ENCODE measurements around the gene ASPM. TPM values are rescaled to one million over a fixed set of nuclear protein-coding genes. Genes with fewer than 3 reads are reported as not detected.

Gene ASPM, protein sequence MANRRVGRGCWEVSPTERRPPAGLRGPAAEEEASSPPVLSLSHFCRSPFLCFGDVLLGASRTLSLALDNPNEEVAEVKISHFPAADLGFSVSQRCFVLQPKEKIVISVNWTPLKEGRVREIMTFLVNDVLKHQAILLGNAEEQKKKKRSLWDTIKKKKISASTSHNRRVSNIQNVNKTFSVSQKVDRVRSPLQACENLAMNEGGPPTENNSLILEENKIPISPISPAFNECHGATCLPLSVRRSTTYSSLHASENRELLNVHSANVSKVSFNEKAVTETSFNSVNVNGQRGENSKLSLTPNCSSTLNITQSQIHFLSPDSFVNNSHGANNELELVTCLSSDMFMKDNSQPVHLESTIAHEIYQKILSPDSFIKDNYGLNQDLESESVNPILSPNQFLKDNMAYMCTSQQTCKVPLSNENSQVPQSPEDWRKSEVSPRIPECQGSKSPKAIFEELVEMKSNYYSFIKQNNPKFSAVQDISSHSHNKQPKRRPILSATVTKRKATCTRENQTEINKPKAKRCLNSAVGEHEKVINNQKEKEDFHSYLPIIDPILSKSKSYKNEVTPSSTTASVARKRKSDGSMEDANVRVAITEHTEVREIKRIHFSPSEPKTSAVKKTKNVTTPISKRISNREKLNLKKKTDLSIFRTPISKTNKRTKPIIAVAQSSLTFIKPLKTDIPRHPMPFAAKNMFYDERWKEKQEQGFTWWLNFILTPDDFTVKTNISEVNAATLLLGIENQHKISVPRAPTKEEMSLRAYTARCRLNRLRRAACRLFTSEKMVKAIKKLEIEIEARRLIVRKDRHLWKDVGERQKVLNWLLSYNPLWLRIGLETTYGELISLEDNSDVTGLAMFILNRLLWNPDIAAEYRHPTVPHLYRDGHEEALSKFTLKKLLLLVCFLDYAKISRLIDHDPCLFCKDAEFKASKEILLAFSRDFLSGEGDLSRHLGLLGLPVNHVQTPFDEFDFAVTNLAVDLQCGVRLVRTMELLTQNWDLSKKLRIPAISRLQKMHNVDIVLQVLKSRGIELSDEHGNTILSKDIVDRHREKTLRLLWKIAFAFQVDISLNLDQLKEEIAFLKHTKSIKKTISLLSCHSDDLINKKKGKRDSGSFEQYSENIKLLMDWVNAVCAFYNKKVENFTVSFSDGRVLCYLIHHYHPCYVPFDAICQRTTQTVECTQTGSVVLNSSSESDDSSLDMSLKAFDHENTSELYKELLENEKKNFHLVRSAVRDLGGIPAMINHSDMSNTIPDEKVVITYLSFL (N-terminal part only)
- 57.8 and 71.1 TPM in 2 replicates for total RNA-seq (2014; rRNA removed; shearing (Covaris generic))

DNA sequence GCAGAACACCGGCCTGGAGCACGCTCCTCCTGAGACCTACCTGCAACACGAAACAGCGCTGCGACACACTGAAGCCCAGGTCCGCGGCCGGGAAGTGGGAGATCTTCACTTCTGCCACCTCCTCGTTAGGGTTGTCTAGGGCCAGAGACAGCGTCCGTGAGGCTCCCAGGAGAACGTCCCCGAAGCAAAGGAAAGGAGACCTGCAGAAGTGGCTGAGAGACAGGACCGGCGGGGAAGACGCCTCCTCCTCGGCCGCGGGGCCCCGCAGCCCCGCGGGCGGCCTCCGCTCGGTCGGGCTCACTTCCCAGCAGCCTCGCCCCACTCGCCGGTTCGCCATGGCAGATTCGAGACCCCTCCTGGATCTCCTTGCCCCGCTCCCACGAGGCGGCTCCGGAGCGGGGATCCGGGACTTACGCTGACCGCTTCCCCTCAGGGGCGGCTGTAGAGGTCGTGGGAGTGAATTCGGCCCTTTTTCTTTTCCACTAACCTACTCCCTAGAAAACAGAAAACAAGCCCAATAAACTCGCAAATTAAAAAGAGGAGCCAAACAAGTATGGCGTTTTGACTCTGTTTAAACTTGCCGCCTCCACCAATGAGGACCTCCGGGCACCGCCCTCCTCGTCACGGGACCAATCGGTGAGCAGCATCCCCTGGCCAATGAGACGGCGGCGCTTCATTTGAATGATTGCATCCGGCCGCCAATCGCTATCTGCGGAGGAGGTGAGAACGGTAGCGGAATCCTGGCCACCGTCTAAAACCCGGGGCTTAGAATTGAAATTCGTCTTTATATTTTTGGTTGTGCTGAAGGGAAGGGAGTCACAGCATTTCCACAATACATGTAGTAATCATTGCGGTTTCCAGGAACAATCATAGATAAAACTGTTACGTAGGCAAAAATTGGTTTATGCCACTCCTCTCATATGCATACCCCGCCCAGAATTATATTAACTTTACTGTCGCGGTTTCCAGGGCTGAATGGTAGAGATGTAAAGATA lies at the start of gene ASPM:
Gene ASPM (minus strand): TSS at position 569 of the 995 bp plus-strand sequence. CDS start 232 bp downstream, at position 337.
- peak; percentile 97 for DNase-seq (ENCODE audit: low read depth)

DNA sequence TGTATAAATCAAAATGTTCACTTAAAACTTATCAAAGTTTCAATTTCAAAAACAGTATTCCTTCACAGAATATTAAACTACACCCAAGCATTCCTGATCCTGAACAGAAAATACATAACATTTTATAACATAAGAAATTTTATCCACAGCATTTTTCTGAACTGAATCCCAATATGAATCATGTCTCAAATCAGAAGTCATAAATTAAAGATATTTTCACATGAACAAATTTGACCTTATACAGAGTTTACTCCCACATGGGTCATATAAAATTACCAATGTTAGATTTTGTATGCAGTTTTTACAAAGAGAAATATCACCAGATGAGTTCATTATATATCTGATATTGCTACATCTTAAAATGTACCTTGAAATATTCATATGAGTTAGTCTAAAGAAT lies 48.6 kb upstream of the ASPM start:
- DNase-seq (ENCODE audit: low read depth), result no peak

DNA sequence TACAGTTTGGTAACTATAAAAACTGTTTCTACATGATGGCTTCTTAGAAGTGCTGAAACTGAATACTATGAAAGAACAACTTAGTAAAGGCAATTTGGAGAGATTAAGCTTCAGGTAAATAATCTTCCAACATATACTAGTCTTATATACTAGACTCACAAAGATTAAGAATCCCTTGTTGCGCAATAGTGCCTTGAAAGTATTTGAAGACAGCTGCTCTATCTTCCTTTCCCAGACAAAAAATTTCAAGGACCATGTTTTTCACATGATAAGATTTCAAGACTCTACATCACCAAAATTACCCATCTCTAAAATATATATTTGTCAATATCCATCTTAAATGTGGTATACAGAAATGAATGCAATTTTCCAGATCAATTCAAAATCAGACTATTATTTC lies 37.7 kb upstream of the ASPM start:
- DNase-seq (ENCODE audit: low read depth), result no peak

DNA sequence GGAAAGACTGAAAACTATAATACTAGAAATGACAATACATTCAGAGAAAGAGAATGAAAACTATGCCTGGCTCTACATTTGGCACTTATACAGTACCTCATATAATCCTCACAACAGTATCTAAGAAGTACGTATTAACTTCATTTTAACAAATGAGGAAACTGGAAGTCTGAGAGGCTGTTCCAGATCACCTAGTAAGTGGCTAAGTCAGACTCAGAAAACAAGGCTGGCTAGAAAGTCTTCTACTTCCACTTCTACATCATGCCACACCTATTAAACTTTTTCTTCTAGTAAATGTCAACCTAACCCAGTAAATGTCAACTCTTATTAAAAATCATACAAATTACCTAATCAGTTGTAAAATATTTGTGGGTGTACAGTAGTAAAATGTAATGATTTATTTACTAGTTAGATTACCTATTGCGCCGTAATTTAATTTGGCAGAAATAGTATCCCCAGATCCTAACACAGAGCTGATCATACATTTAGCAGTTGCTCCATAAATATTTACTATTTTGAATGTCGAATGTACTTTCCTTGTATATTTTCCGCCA lies 36.8 kb upstream of the ASPM start:
- no peak for DNase-seq (ENCODE audit: low read depth)

DNA sequence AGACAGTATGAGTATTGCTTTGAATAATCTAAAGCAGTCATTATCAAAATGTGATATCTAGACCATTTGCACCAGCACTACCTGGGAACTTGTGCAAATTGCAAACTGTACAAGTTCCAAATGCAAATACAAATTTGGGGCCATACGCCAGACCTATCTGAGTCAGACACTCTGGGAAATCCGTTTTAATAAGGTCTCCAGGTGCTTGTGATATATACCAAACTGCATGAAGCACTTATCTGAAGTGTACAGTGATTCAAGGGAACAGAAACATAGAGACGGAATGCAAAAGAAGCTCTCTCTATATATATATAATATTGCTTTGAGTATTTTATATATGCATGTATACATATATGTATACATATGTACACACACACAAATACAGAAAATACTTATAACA lies 36.2 kb upstream of the ASPM start:
- DNase-seq (ENCODE audit: low read depth), result no peak

DNA sequence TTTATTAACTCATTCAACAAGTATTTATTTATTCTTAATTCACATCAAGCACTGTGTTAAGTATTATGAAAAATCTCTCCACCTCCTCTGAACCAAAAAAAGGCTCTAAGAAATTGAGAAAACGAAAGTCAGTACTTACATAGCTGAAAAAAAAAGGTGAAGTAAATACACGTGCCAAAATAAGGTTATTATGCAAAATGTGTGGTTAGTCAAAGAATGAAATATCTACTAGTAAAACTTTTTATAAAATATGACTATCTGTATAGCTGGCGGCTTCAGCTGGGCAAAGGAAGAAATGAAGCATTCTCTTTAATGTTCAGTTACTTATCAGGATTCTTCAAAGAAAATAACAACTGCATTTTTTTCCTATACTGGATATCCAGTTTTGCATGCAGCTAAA lies 35.5 kb upstream of the ASPM start:
- DNase-seq (ENCODE audit: low read depth), result no peak

DNA sequence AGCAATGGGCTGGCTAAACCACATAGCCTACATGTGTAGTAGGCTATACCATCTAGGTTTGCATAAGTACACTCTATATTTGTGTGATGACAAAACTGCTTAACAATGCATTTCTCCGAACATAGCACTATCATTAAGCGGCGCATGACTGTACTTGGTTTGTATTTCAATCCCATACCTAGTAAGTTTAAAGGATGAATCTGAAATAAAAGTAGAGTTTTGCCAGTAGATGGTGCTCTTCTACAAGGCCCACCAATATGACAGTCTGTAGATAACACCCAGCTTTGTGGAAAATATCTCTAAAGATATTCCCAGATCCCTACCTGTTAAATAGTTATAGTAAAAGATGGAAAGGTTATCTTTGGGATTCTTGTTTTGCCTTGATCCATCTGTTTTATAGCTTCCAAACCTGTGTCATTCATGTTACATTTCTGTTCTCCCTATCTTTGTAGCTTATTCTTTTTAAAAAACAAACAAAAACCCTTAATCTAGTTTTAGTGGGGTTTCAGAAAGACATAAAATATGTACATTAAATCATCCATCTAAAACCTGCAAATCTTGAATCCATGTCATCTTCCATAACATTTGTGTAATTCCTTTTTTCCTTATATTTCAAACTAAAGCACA lies 33.9 kb upstream of the ASPM start:
- peak; percentile 16 for DNase-seq (ENCODE audit: low read depth)

DNA sequence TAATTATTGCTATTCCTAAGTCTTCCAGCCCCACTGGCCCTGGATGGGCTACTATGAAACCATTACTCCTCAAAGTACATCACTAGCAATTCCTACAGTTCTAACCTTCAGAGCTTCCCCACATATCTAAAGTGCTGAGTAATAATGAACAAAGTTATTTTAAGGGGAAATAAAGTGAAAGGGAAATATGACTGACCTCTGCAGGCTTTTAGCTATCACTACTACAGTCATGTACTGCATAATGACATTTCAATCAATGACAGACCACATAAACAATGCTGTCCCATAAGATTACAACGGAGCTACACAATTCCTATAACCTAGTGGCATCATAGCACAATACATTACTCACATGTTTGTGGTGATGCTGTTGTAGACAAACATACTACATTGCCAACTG lies 32.5 kb upstream of the ASPM start:
- DNase-seq (ENCODE audit: low read depth), result no peak

DNA sequence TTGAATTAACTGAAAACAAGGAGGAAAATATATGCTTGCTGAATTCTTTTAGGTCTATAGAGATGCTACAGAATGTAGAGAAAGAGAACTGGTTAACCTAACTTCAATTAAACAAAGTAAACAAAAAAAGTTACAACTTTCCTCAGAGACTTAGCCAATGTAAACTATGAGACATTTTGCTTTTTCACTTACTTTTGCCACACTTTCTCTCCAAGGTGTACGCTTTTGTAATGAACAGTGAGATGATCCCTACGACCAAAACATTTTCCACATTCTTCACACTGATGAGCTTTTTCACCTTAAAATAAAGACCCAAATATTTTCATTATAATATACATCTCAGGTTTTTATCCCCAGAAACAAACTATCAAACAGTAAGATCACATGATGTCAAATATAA lies 28.3 kb upstream of the ASPM start:
- no peak for DNase-seq (ENCODE audit: low read depth)

DNA sequence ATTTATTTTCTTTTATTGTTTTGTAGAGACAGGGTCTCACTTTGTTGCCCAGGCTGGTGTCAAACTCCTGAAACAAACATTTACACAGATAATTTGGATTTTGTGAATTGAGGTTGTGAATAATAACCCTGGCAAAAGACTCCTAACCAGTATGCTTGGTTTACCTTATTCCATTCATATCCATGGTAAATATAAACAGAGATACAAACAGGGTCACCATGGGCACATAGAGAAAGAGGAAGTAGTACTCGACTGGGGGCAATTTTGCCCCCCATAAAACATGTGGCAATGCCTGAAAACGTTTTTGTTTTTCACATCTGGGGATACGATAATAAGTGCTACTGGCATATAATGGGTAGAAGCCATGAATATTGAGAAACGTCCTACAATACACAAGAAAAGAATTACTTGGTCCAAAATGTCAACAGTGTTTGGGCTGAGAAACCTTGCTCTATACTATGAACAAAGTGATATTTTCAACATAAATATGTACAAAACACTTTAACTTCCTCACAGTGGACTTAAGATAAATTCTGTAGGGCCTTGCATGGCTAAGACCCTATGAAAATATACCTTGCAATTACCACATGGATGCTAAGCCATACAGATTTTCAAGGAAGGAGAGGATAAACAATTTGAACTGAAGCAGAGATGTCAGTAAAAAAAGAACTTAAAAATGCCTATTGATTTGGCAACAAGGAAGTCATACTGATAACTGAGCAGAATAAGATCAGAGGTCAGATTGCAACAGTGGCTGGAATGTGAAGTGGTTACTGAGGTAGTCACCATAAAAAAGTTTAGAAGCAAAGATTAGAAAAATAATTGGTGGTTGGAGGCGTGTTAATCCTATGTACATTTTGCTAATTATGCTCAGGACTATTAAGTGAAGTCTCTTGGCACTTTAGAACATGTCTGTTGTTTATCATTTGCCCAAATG lies 27.4 kb upstream of the ASPM start:
- DNase-seq (ENCODE audit: low read depth), result no peak

DNA sequence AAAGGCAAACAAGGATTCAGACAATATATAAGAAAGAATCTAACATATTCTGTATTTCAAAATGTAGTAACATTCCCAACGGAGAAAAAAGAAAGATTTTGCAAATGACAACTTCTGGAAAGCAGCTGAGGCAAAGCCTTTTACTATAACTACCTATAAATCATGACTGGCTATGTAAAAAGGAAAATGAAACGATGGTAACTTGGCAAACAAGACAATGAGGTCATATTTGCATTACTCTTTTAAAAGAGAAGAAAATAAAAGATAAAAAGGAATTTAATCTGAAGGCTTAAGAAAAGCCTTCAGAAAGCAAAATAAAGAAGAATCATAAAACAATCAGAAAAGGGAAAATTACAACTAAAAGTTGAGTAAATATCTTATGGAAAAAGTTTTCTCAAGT lies 25.1 kb upstream of the ASPM start:
- DNase-seq (ENCODE audit: low read depth), result no peak

DNA sequence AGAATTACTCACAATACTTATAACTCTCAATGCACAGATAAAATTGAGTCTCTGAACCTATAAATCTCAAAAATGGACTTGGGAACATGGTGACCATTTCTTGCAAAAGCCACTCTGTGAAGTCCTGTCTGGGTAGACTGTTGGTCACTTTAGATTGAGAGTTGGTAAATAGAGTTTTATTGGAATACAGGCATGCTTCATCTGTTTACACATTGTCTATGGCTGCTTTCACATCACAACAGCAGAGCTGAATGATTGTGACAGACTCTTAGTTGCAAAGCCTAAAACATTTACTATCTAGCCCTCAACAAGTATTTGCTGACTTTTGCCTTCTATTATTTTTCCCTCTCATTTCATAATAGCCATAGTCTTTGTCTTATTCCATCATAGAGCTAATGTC lies 24.1 kb upstream of the ASPM start:
- DNase-seq (ENCODE audit: low read depth), result no peak

DNA sequence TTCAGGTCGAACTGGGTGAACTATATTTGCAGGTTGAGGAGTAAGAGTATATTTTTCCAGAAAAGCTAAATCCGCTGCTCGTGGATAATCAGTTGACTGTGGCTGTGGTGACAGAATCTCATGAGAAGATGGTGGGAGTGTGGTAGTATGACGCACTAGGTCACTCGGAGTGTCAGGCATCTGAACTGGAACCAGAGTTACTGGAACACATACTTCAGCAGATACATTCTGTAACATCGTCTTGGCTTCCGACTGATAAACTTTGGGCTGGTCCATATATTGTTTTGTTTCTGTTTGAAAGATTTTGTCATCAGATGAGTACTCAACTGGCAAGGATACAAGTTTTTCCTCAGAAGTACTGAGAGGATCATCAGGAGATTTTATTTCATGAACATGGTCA lies 13.0 kb upstream of the ASPM start:
- DNase-seq (ENCODE audit: low read depth), result no peak

DNA sequence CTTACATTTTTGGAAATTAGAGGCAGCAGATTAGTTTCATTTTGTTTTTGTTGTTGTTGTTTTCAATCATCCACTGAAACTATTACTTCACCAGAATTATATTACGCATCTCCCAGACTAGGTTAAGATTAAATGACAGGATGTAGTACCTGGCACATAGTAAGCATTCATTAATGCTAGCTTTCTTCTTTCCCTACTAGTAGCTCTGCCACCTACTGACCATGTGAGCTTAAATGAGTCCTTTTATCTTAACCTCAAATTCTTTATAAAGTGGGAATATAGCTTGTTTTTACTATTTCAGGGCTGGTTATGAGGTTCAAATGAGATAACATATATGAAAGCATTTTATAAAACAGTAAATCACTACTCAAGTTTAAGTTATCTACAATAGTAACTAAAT lies 10.2 kb upstream of the ASPM start:
- no peak for DNase-seq (ENCODE audit: low read depth)

DNA sequence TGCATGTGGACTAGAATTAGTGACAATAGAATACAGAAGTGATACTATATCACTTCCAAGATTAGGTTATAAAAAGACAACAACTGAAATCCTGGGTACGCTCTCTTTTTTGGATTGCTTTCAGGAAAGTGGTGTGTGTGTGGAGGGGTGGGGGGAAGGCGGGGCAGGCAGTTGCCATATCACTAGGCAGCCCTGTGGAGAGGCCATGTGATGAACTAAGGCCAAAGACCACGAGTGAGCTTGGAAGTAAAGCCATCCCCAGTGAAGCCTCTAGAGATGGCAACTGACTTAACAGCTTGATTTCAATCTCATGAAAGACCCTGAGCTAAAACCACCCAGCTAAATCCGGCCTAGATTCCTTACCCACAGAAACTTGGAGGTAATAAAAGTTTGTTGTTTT lies 6.2 kb upstream of the ASPM start:
- DNase-seq (ENCODE audit: low read depth), result no peak

DNA sequence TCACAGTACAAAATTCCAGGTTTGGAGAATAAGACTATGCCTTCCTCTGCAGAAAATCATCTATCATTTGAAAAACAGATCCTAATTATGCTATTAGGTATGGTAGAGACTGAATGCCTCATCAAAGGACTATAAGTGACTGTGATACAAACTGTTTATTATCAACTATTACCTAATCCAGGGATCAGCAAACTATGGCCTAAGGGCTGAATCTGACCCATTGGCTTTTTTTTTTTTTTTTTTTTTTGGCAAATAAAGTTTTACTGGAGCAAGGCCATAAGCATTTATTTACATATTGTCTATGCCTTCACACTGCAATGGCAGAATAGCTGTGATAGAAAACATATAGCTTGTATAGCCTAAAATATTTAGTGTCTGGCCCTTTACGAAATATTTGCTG lies 4.7 kb upstream of the ASPM start:
- DNase-seq (ENCODE audit: low read depth), result no peak

DNA sequence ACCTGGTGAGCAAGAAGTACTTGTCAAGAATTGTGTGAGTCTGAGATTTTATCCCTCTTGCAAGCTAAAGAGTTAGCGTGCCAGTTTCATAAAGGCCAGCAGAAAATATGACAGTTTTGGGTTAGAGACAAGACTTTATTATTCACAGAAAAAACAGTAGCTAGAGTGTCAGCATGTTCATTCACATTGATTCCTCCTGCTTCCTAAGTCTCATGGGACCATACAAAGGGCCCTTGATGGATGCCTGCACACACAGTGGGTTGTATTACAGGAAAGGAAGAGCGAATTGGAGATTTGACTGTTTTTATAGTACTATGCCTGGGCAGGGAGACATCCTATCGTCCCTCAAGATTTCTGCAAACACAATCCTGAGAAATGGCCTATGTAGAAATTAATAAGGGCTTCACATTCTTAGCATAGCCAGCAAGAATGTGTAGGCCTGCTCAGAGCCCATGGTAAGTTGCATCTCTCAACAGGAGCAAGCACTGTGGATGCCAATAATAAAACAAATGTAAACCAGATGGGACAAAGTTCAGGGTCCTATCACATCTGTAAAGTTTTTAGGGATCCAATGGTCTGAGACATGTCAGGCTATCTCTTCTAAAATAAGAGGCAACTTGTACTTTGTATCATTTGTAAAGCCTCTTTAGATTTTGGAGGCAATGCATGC lies 4.0 kb upstream of the ASPM start:
- DNase-seq (ENCODE audit: low read depth), result no peak

DNA sequence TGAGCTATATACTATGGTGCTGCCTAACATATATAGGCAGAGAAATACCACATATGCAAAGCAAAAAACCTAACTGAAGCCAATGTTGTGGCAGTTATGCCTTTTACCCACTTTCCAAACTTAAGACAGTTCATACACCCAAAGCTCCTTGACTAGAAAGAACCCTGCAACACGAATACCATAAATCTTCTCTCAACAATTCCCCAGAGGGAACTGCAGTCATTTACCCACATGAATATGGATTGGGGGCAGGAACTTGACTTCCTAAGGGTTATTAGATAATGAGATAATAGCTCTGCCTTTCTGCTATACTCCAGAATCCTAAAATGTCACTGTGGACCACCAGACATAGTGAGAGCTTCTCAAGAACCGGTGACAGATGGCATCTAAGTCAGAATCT lies 2.9 kb upstream of the ASPM start:
- DNase-seq (ENCODE audit: low read depth), result no peak
